Body of pancreas (tissue), 4 donors: Measurements from ENCODE around the gene AGT. TPM values are rescaled to one million over a fixed set of nuclear protein-coding genes. Genes with fewer than 3 reads are reported as not detected.

Experiments
- ATAC-seq: fragments of 150-250 bp; one replicate; pipeline ENCODE4 v1.9.1; 2016
- DNase-seq, 4 donors: peaks; one replicate each; pipeline ENCODE4 v3.0.0-alpha.2; 2019
- H3K27ac ChIP-seq, 4 donors: fragments of 200-600 bp; sonication (generic); 1 replicate in 3 of 4; 2 replicates in 1 of 4; pipeline versions ENCODE4 v1.5.1 to v1.6.1; 2016 to 2019; ENCODE audit warnings: mild to moderate bottlenecking in 1 of 4, mixed read lengths in 1 of 4, moderate library complexity in 1 of 4
- H3K27me3 ChIP-seq, 2 donors: fragments of 200-600 bp; sonication (generic); one replicate each; pipeline ENCODE4 v1.6.0; 2016; ENCODE audit warnings: mild to moderate bottlenecking in 1 of 2
- H3K36me3 ChIP-seq, 2 donors: fragments of 200-600 bp; sonication (generic); replicated peaks in 1 of 2; 2 replicates each; pipeline ENCODE4 v1.5.1; 2016; ENCODE audit warnings: low read depth in 2 of 2; ENCODE audit not compliant: insufficient read depth in 1 of 2
- H3K4me1 ChIP-seq: fragments of 200-600 bp; sonication (generic); one replicate; pipeline ENCODE4 v1.6.0; 2016
- H3K4me3 ChIP-seq, 2 donors: fragments of 200-600 bp; sonication (generic); 1 replicate in 1 of 2; 2 replicates in 1 of 2; pipeline ENCODE4 v1.5.1; 2016 to 2019
- H3K9me3 ChIP-seq, 3 donors: fragments of 200-600 bp; sonication (generic); 1 replicate in 2 of 3; 2 replicates in 1 of 3; pipeline ENCODE4 v1.5.1; 2016
- POLR2A ChIP-seq, 3 donors: fragments of 450-650 bp; IDR thresholded peaks; one replicate each; pipeline ENCODE4 v1.6.1; 2016; ENCODE audit warnings: antibody characterized with exemption in 3 of 3, mild to moderate bottlenecking in 2 of 3
- WGBS, 2 donors: methylation state at CpG; one replicate each; pipeline ENCODE4 v1.1.5; 2017; 5-methylcytosine and 5-hydroxymethylcytosine counted together
- intact Hi-C: fragments of 100-400 bp; cut with DNase I; formaldehyde crosslinking; loops from one replicate; pipeline ENCODE4 v1.15.1; 2023
- total RNA-seq, 2 donors: library from RNA; depleted of rRNA; stranded (reverse); fragments of >200 nt; gene quantifications; one replicate each; pipeline ENCODE4 v1.1.0, GENCODE V29; 2016
- TF ChIP-seq, protein P1 (sequence below), 7 experiments: fragments of 450-650 bp in 4 of 7; fragments of 200-600 bp in 3 of 7; sonication (generic) in 3 of 7; IDR thresholded peaks; one replicate each; pipeline ENCODE4 v1.5.1; 2016 to 2019; ENCODE audit warnings: antibody characterized with exemption in 7 of 7

Gene AGT
- total RNA-seq, 2 donors from 2014 or later = 5.6 to 11.2 TPM

DNA sequence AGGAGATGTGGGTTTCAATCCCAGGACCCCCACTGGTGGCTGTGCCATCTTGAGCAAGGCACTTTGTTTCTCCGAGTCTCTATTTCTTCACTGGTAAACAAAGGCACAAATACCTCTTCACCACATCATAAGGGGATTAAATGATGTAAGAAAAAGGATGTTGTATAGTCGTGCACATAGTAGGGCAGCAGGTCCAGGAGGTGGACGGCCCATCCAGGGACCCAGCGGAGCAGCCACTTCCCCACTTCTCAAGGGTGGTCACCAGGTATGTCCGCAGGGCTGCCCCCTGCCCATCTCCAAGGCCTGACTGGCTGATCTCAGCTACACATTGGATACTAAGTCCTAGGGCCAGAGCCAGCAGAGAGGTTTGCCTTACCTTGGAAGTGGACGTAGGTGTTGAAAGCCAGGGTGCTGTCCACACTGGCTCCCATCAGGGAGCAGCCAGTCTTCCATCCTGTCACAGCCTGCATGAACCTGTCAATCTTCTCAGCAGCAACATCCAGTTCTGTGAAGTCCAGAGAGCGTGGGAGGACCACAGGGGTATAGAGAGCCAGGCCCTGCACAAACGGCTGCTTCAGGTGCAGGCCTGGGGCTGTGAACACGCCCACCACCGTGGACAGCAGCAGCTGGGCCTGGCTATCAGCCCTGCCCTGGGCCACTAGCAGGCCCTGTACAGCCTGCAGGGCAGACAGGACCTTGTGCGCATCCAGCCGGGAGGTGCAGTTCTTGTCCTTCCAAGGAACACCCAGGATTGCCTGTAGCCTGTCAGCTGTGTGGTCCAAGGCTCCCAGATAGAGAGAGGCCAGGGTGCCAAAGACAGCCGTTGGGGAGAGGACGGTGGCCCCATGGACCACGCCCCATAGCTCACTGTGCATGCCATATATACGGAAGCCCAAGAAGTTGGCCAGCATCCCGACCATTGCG is 4.0 kb downstream of the AGT start:
- Histone ChIP-seq H3K4me3 (no peak overlapping the region), H3K36me3 (no peaks in the 10 kb centered on the region), H3K27me3 (no peaks in the 10 kb centered on the region), H3K27ac (no peak overlapping the region), H3K9me3 (no peaks in the 10 kb centered on the region), H3K4me1 (peaks cover 18% of the 10 kb centered on the region)
- DNase-seq (no peak), ATAC-seq (no peak)
- WGBS, 2 donors = 83 to 86% methylated on average over 9 to 17 of the region's 18 CpGs
- no peak for TF ChIP-seq POLR2A (IDR thresholded peaks at IDR 0.05)
- TF ChIP-seq, protein P1, sequence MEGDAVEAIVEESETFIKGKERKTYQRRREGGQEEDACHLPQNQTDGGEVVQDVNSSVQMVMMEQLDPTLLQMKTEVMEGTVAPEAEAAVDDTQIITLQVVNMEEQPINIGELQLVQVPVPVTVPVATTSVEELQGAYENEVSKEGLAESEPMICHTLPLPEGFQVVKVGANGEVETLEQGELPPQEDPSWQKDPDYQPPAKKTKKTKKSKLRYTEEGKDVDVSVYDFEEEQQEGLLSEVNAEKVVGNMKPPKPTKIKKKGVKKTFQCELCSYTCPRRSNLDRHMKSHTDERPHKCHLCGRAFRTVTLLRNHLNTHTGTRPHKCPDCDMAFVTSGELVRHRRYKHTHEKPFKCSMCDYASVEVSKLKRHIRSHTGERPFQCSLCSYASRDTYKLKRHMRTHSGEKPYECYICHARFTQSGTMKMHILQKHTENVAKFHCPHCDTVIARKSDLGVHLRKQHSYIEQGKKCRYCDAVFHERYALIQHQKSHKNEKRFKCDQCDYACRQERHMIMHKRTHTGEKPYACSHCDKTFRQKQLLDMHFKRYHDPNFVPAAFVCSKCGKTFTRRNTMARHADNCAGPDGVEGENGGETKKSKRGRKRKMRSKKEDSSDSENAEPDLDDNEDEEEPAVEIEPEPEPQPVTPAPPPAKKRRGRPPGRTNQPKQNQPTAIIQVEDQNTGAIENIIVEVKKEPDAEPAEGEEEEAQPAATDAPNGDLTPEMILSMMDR (IDR thresholded peaks at IDR 0.05) = no peak
- intact Hi-C loops = no loop called here

DNA sequence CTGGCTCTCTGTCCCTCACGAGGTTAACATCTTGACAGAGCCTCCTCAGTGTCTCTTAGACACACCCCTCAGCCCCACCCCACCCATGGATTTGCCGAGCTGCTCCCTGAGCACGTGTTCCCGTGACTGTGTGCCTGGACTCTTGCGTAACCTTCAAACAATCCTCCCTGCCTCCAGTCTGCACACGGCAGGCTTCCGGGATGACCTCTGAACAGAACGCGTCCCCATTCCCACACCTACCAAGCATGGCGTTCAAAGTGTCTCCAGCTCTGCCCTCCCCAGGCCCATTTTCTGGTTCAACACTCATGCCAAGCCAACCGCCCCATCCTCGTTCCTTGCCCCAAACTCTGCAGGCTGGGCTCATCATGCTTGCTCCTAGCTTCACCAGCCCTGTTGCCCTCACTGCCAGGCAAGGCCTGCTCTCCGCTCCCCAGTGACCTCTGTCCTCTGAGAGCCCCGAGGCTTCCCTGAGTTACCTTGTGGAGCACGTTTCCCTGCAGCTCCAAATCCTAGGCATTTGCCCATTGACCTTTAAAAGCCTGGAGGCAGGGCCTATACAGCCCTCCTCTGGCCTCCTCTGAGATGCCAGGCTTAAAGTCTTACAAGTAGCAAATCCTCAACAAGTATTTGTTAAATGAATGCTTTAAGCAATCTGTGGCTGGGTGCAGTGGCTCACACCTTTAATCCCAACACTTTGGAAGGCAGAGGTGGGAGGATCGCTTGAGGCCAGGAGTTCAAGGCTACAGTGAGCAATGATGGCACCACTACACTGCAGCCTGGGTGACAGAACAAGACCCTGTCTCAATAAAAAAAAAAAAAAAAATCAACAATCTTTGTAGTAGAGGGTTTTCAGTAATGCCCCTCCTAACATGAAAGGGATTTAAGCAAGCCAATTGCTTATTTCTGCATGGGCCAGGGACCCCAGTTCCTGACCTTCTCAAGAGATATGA is 5.0 kb downstream of the AGT start:
- Histone ChIP-seq H3K27ac (no peak overlapping the region), H3K9me3 (no peaks in the 10 kb centered on the region), H3K4me1 (peaks cover 8% of the 10 kb centered on the region), H3K4me3 (no peak overlapping the region), H3K36me3 (no peaks in the 10 kb centered on the region), H3K27me3 (no peaks in the 10 kb centered on the region)
- intact Hi-C loops = no loop called here
- no peak for ATAC-seq
- TF ChIP-seq, protein P1 (IDR thresholded peaks at IDR 0.05) = no peak
- TF ChIP-seq POLR2A (IDR thresholded peaks at IDR 0.05) = no peak
- WGBS, 2 donors = 71 to 81% methylated on average over 15 to 16 of the region's 16 CpGs
- DNase-seq = peak in 1 of 4 donors; percentile 32

DNA sequence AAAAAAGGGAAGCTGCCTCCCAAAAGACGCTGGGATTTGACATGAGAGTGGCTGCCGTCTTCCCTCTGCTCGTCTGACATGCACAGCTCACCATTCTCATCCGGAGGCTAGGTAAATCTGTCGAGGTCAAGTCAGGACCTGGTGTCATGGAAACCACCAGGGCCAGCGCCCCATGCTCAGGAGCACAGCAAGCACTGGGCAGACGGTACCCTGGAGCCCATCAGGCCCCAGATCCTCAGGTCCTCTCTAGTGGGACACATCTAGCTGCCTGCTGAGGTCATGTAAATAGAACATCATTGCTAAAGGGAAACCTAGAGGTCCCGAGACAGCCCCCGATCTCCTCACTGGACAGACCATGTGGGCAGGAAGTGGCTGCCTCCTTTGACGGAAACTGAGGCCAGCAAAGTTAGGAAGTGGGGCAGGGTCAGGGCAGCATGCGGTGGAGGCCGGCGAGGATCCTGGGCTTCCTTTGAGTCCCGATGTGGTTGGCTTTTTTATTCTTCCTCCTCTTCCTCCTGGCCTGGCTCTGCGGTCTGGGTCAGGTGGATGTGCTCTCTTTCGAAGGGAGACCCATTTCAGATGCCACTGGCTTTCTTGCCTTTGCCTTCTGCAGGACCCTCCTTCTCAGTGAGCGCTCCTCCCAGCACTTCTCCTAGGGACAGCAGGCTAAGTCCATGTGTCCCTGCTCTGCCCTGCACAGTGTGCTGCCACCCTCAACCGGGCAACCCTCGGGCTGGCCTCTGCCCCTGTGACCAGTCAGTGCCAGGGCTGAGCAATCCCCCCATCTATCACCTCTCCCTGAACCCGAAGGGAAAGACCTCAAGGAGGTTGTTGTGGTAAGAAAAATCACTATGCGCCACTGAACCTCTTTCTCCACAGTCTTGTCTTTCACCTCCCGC is 5.9 kb downstream of the AGT start:
- 72 to 76% methylated on average over 16 to 22 of the region's 22 CpGs for WGBS, 2 donors
- H3K27me3 ChIP-seq = no peaks in the 10 kb centered on the region
- no peaks in the 10 kb centered on the region for H3K4me1 ChIP-seq
- no peaks in the 10 kb centered on the region for H3K9me3 ChIP-seq
- H3K27ac ChIP-seq = no peak overlapping the region
- H3K4me3 ChIP-seq = no peak overlapping the region
- intact Hi-C loops = no loop called here
- no peaks in the 10 kb centered on the region for H3K36me3 ChIP-seq
- DNase-seq (no peak), ATAC-seq (no peak)
- TF ChIP-seq, protein P1 (IDR thresholded peaks at IDR 0.05) = no peak
- TF ChIP-seq POLR2A (IDR thresholded peaks at IDR 0.05) = no peak

DNA sequence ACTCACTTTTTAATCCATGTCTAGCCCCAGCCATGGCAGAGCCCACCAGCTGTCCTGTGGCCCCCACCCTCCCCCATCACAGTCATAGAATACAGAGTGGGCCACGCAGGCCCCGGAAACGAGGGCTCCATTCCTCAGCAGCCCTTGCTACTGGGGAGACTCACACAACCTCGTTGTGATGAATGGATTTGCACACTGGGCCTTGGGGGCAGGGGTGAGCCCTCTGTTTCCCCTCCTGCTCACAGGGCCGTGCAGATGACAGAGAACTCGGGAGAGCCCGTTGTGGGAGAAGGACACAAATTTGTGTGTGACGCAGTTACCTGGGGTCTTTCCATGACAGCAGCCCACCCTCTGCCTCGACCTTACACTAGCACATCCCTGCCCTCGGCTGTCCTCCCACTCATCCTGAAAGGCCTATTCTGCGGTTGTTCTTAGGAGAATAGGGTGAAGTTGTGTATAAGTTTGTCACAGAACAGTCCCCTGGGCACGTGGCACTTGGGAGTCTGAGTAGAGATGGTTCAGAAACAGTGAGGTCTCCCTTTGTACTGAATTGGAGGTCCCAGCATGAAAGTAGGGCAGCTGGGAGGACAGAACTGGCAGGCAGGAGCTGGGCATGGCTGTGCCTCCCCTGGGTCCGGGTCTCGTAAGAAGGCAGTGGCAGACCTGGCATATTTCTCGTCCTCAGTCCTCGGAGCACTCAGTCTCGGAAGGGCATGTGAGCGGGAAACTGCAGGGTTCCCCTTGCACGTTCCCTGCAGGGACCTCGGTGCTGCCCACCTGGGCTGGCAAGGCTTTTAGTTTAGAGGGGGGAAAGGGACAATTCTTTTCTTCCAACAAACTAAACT is 6.8 kb downstream of the AGT start:
- Histone ChIP-seq H3K27ac (no peak overlapping the region), H3K9me3 (no peaks in the 10 kb centered on the region), H3K4me3 (no peak overlapping the region), H3K27me3 (no peaks in the 10 kb centered on the region), H3K36me3 (no peaks in the 10 kb centered on the region), H3K4me1 (no peaks in the 10 kb centered on the region)
- WGBS, 2 donors = 75 to 82% methylated on average over 12 to 19 of the region's 20 CpGs
- DNase-seq (no peak), ATAC-seq (no peak)
- TF ChIP-seq, protein P1 (IDR thresholded peaks at IDR 0.05) = no peak
- TF ChIP-seq POLR2A (IDR thresholded peaks at IDR 0.05) = no peak
- intact Hi-C loops = no loop called here
